GM23248 (cell line): ENCODE measurements around the gene ANKRD27.
"Not testable (repeated sequence)": the region's sequence is repeated elsewhere in the genome, so short reads cannot be mapped to it uniquely, and the experiment has no call there.

Experiments
- EZH2 ChIP-seq: fragments of 200-600 bp; sonication (generic); IDR thresholded peaks from 2 replicates; pipeline ENCODE4 v1.6.1; 2018; ENCODE audit warnings: antibody characterized with exemption, mild to moderate bottlenecking; ENCODE audit not compliant: insufficient read depth, poor library complexity, severe bottlenecking
- EZH2phosphoT487 ChIP-seq: fragments of 200-600 bp; sonication (generic); IDR thresholded peaks from 2 replicates; pipeline ENCODE4 v1.6.1; 2018; ENCODE audit warnings: antibody characterized with exemption, moderate library complexity, mild to moderate bottlenecking, low read depth; ENCODE audit not compliant: insufficient read depth

- TF ChIP-seq EZH2phosphoT487, EZH2: not testable (repeated sequence)
These were observed 103.4 kb downstream of the ANKRD27 start for GRCh38 chr19:32571471-32572075.
